AG10803 (cell line): ENCODE measurements around the gene GGCX.

Experiments used
- DNase-seq: peaks from one replicate; pipeline ENCODE4 v3.0.0; 2010; ENCODE audit warnings: low read depth
- H3K4me3 ChIP-seq: 2 replicates; pipeline ENCODE4 v1.5.1; 2011; ENCODE audit warnings: mild to moderate bottlenecking, low read length, control low read depth
- TF ChIP-seq, protein P1 (sequence below): conservative IDR thresholded peaks from 2 replicates; pipeline ENCODE4 v1.5.1; 2011; ENCODE audit warnings: mild to moderate bottlenecking, low read length, control low read depth, inconsistent platforms

GGCX gene

DNA sequence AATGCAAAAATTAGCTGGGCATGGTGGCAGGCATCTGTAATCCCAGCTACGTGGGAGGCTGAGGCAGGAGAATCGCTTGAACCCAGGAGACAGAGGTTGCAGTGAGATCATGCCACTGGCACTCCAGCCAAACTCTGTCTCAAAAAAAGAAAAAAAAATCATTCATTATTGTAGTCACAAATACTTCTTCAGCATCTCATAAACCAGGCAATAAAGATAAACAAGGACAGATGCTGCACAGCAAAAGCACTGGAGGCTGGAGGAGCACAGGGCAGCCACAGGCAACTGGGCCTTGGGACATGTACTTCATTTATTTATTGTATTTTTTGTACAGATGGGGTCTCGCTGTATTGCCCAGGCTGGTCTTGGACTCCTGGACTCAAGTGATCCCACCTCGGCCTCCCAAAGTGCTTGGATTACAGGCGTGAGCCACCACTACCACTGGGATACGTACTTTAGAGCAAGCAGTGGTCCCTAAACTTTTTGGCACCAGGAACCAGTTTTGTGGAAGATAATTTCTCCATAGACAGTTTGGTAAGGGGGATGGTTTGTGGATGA lies 39.1 kb downstream of the GGCX start:
- H3K4me3 ChIP-seq: no peak overlapping the region
- TF ChIP-seq, protein P1, sequence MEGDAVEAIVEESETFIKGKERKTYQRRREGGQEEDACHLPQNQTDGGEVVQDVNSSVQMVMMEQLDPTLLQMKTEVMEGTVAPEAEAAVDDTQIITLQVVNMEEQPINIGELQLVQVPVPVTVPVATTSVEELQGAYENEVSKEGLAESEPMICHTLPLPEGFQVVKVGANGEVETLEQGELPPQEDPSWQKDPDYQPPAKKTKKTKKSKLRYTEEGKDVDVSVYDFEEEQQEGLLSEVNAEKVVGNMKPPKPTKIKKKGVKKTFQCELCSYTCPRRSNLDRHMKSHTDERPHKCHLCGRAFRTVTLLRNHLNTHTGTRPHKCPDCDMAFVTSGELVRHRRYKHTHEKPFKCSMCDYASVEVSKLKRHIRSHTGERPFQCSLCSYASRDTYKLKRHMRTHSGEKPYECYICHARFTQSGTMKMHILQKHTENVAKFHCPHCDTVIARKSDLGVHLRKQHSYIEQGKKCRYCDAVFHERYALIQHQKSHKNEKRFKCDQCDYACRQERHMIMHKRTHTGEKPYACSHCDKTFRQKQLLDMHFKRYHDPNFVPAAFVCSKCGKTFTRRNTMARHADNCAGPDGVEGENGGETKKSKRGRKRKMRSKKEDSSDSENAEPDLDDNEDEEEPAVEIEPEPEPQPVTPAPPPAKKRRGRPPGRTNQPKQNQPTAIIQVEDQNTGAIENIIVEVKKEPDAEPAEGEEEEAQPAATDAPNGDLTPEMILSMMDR: no peak
- DNase-seq: no peak

DNA sequence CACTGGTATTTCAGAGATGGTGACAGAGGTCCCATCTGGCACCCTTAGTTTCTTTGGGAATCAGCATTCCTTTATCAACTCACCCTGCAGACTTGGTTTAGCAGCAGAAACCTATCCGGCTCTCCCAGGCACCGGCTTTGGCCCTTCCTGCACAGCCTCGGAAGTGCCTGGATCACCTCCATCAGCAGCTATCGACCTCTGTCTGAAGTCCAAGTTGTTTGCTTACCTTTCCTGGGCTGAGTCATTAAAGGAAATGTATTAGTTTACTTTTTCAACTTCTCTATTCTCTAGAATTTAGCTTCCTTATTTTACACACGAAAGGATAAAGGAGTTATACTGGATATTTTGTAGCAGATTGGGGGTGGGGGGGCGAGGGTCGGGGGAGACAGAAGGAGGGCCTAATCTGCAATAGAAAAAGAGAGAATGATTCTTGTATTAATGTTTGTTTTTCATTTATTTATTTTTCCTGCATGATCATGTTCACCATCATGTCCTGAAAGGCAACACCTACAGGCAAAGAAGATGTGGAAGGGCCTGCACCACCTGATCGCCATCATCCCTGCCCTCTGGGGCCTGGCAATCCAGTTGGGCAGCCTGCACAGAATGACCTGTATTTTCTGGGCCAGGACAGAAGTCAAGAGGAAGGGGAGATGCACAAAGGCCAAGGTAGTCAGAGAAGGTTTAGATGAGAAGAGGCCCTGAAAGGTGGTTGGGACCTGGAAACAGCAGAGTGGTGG lies 44.5 kb downstream of the GGCX start:
- DNase-seq: no peak

DNA sequence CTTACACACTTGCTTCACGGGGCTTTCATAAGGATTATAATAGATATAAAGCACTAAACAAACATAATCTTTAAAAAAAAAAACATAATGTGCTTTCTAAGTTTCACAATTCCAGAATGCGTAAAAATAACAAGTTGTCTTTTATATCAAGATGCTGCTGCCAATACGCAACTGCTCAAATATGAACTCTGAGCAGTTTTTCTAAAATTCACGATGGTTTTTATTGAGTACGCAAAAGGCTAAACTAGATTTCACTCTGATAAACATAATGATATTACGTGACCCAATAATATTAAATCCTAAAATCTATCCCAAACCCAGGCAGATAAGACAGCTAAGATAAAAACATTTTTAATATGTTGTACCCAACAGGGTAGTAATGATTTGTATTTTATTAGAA lies 47.0 kb downstream of the GGCX start:
- no peak overlapping the region for H3K4me3 ChIP-seq
- DNase-seq: no peak
- TF ChIP-seq, protein P1: no peak

More for the DNA sequence above, 44.5 kb downstream of the GGCX start:
- H3K4me3 ChIP-seq: no peak overlapping the region
- TF ChIP-seq, protein P1: no peak

DNA sequence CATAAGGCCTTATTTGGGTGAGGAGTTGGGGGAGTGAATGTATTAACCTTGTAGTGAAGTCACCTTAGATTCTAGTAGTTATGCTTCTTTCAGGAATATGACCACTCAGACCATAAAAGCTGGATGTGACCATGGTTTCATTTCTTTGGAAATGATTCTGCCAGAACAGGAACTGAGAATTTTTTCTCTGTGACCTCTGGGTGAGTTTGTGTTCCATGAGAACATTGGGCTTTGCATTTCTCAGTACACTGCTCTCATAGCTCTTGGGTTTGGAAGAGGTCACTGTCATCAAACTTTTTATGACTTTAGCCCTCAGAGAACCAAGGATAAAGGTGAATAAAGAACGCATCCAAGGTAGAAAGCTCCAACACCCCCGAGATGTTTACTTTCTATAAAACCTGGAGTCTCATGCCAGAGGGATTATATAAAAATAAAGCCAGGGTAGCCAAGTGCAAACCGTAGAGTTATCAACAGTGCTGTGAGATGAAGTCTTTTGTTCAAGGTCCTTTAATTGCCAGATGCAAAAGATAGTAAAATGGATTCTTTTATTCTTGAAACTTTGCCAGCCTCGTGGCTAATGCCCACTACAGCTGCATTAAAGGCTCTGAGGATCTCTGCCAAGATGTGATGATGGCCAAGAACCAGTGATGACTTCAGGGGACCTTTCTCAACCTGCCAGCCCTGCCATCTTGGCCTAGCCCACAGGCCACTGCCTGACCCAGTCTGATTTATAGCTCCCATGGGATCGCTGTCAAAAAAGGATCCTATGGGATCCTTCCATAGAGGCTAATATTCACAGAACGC lies 50.1 kb downstream of the GGCX start:
- no peak for DNase-seq
- TF ChIP-seq, protein P1: no peak
- H3K4me3 ChIP-seq: no peak overlapping the region

DNA sequence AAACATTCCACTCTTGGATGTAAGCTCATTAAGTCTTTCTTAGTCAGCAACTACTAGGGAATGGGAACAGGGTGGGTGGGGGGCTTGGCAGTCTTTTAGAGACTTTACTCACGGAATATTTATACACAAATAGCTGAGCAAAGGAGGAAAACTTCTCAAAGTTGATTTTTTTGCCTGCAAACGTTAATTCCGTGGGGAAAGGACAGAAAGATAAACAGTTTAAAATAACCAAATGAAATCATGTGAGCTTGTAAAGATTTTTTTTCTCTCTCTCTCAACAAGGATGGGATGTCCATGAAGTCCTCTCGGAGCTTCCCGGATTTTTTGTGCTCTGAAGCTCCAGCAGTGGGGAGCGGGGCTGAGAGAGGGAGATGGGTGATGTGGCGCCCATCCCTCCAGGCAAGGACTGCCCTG lies 54.5 kb downstream of the GGCX start:
- H3K4me3 ChIP-seq: no peak overlapping the region
- DNase-seq: no peak
- TF ChIP-seq, protein P1: no peak

DNA sequence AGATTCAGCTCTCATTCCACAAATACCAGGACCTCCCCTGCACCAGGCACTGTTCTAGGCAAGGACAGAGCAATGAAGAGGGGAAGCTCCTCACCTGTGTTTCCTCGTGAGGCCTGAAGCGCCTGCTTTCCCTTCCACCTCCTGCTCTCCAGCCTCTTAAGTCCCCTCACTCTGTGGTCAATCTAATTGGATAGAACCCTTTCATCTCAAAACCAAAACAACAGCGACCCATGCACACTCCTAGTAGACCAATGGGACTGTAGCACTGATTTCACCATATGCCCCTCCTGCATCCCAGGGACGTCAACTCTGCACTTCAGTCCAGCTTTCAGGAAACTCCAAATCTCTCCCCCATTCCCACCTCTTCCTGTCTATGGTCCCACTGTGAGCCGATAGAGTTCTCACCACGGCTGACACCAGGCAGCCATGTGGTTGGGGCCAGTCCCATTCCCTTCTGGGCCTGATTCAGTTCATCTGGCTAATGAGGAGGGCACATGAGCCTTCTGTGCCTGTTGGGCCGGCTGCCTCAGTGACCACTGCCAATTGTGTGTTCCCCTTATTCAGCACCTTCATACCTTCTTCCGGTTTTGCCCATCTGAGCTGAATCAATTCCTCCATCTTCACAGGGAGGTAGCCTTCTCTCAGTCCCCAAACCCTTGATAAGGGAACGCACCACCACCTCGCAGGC lies 55.6 kb downstream of the GGCX start:
- TF ChIP-seq, protein P1: no peak
- no peak for DNase-seq
- H3K4me3 ChIP-seq: no peak overlapping the region
